Activated naive CD4-positive, alpha-beta T cell treated with Interleukin-2 at 50 U/mL for 16 hours (primary cell): ENCODE measurements around the gene EML6.

Experiments used
- DNase-seq: peaks from one replicate; pipeline ENCODE4 v3.0.0-alpha.2; 2020

The EML6 gene

DNA sequence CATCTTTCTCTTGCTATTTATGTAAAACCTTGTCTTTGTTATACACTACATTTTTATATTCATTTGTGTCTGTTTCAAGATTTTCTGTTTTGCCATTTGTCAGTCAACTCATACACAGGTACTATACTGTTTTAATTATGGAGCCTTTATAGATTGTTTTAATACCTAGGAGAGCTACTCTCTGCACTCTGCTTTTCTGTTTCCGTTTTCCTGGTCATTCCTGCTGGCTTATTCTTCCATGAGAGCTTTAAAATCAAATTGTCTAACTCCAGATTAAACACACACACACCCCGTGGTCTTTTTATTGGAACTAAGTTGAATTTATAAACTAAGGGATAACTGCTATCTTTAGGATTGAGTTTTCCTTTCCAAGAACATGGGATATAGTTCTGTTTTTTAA is 165.6 kb downstream of the EML6 start:
- no peak for DNase-seq

DNA sequence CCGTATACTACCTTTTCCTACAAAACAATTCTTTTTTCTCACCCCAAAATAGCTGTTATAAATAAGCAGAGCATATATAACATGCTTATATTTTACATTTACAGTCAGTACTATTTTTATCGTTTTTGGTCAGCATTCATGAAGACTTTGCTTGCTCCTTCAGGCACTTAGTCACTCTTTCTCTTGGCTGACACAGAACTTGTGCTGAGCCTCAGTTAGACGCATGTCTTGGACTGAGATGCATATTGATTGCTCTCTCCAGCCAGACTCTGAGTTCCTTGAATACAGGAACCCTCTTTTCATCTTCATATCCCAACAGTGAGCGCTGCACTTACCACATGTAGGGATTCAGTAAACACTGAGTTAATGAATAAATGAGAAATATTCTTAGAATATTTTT is 168.4 kb downstream of the EML6 start:
- DNase-seq = no peak

DNA sequence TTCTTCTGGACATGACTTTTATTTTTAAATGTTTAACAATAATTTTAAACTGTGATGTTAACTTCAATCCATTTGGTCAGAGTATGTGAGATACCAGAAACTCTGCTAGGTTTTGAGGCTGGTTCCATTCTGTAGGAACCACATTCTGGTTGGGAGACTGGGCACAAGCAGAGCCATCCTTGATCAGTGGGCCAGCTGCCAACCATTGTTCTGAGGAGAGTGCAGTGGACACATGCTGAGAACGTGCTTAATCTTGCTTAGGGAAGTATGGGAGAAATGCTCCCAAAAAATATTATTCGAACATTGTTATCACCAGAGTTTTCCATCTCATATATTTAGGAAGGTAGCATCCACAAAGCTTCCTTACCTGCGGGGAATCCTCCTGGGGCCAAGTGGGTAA is 171.0 kb downstream of the EML6 start:
- no peak for DNase-seq

DNA sequence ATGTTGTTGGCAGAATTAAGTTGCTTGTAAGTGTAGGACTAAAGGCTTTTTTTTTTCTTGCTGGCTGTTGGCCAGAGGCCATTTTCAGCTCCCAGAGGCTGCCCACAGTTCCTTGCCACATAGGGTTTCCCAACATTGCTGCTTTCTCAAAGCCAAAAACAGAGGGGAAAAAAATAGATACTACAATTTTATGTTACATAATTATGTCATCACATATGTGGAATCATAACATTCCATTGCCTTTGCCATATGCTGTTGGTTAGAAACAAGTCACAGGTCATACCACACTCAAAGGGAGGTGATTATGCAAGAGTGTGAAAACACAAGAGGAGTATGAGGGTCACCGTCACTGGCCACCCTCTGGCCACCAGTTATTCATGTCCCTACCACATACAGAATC is 172.3 kb downstream of the EML6 start:
- DNase-seq = no peak

DNA sequence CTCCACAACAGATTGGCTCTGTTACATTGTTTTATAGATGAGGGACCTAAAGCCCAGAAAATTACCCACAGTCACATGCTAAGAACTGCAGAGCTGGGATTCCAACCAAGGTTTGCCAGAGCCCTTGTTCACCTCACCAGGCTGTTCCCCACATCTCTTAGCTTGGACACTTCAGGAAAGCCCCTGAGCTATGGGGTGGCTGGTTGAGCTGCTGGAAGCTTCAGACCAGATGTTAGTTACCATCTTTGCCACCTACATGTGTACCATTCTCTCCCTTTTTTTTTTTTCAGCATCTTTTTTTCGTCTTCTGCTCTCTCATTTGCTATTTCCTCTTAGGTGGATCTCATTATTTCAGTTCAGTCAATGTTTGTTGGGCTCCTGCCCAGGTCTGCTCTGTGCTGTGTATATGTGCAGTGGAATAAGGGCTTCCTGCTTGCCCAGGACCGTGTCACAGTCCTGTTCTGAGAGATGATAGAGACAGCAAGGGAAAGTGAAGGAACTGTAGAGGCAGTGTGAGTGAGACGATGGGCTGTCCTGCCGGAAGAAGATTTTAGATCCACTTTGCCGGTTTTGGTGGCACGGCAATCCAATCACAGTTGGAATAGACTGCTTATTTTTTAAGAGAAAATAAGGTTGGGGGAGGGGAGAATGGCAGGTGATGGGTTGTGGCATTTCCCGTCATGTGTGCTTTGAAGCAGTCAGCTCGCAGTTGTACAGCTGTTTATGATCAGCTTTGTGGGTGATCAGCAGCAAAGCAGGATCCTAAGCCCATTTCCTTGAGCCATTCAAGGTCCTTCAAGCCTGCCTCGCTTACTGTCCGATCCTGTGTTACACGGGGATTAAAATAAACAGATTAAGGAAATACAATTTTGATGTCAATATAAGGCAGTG is 174.2 kb downstream of the EML6 start:
- DNase-seq = peak; percentile 6

DNA sequence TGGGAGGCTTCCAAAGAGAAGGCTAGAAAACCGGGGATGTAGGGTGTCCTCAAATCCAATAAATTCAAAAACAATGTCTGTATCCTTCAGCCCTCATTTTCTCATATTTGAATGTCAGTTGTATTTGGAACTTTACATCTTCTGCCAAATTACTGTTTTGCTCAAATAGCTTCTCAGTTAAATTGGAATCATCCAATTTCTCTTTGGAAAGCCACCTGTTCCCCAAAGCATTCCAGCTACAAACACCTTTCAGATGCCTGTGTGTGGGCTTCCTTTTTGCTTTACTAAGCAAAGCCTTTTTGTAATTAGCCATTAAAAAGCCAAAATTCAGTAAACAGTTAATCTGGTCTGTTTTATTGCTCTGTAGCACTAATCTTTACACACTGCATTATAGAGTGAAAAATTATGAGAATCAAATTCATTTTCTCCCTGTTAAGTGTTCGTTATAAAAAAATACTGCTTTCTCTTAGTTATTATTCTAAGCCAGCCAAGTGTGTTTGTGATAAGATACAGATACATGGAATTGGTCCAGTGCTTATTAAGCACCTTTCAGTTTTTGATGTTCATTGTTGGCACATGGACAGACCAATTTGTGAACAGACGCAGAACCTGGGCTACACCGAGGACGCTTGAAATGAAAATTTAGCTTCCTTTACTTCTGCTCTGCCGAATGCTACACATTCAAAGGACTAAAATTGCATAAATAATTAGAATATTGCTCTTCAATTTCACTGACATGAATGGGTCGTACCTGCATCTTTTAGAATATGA is 175.2 kb downstream of the EML6 start:
- no peak for DNase-seq

DNA sequence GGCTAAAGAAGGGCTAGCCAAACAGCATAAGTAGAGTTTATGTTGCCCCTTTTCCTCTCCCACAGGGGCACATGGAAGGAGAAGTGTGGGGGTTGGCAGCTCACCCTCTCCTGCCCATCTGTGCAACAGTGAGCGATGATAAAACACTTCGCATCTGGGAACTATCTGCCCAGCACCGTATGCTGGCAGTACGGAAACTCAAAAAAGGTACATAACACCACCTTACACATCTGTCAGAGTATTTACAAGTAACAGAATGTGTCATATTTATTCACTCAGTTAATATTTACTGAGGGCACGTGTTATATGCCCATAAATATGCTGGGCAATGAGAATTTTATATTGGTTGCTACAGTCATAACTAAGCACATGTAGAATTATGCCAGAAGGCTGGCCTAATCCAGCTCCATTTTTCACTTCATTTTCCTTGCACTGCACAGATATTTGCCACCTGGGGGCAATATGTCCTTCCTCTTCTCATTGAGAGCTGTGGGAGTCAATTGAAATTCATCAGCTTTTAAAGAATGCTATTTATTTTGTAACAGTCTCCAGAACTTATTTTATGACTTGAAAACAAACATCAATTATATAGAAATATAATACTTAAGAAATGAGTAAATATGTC is 176.2 kb downstream of the EML6 start:
- DNase-seq = no peak

DNA sequence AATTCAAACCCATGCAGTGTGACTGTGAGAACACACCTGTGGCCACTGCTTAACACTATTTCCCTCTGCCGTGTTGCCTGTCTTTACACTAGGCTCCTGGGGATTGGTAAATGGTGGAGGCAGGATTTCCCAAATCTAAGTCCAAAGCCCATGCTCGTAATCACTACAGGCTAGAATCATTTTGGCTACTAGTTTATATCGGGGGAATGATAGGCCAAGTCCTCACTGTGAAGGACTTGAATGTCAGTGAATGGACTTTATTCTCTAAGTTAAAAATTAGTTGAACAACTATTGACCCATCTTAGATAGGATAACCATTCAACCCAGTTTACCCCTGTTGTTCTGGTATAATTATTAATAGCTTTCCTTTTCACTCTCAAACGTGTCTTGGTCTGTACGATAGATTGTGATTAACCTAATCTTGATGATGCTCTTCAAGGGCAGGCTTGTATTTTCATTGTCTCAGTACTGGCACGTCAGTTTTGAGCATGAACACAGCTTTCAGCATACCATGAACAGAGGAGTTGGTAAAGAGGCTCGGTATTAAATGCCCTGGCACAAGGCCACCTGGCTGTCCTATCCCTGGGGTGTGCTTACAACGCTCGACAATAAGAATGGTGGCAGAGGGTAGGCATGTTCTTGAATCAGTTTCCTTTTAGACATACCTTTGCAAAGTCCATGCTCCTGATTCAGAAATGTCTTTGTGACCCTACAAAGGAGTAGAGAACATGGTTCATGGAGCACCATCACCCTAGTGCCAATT is 177.9 kb downstream of the EML6 start:
- DNase-seq = no peak

DNA sequence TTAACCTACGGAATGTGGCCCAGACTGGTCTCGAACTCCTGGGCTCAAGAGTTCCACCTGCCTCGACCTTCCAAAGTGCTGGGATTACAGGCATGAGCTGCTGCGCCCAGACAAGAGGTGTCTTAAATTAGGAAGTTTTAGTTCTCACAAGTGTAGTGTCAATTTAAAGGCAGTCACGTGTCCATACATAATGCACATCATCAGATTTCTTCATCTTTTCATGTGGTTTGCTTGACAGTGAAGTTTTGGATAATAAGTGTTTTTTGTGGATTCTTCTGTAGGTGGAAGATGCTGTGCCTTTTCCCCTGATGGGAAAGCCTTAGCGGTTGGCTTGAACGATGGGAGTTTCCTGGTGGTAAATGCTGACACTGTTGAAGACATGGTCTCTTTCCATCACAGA is 179.3 kb downstream of the EML6 start:
- DNase-seq = no peak

DNA sequence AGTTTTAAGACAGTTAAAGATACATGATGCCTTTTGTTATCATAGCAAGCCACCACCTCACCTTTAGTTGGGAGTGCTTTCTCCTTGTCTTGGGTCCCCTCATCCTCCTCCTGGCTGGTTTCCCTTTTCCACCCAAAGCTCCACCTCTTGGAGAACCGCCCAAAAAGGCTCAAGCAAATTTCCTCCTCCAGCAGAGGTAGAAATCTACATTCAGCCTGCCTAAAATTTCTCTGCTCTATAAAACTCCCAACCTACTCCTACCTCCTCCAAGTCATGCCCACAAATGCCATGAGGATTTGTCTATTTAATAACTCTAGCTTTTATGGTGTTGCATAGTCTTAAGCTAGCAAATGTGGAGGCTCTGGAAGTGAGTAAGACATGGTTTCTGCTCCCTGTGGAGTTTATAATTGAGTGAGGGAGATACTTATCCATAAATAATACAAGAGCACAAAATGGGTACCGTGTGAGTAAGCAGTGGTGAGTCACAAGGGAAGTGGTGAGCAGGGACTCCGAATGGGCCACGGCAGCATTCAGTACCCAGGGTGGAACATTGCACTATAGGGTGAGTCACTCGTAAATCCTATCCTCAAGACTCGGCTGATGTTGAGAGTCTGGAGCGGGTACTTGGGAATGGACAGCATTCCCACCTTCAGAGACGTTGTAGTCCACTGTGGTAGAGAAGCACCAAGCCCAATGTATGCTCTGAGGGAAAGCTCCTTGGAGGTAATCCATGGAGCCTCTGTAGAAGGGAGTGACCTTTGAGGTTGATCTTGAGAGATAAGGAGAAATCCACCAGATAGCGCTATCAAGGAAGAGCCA is 180.5 kb downstream of the EML6 start:
- DNase-seq = peak; percentile 63

DNA sequence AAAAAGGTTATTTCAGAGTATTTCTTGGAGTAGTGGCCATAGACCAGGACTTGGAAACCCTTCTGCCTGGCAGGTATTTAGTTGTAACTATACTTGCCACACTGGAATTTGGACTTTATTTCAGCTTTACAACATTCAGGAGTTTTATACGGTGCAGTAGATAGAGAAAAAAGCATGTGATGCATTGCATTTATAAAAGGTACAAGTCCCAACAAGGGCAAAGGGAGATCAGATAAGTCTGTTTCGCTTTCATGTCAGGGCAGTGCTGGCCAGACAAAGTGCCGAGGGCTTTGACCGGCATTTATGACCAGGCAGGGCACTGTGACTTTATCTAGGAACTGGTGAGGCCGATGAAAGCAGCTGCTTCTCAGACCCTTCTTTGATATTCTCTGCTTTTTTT is 181.4 kb downstream of the EML6 start:
- DNase-seq = no peak

DNA sequence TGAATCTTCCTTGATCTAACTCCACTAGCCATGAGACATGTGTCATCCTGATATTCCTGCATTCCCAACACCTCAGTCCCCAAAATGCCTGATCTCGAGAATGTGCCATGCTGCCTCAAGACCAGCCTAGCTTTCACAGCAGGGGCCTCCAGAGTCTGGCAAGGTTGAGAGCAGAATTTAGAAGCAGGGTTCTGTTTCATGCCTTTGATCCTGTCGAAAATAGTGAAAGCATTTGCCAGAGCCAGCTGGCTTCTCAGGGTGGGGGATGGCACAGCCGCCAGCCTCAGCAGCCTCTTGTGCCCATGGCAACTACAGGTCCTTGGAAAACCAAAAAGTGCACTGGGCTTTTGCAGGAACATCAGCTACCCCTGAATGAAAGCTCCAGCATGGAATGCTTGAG is 183.3 kb downstream of the EML6 start:
- no peak for DNase-seq

DNA sequence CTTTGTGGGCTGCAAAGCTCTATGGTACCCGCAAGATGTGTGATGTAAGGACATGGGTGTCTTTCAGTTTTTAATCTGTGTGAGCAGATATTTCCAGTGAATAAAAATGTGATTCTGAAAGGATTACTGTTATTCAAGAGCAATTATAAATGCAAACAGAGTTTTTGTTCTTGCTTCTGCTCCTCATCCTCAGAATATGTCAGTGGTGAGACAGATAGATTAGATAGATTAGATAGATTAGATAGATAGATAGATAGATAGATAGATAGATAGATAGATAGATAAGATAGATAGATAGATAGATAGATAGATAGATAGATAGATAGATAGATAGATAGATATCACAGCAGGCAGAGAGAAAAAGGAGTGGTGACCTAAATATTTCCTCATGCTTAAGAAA is 184.2 kb downstream of the EML6 start:
- no peak for DNase-seq

DNA sequence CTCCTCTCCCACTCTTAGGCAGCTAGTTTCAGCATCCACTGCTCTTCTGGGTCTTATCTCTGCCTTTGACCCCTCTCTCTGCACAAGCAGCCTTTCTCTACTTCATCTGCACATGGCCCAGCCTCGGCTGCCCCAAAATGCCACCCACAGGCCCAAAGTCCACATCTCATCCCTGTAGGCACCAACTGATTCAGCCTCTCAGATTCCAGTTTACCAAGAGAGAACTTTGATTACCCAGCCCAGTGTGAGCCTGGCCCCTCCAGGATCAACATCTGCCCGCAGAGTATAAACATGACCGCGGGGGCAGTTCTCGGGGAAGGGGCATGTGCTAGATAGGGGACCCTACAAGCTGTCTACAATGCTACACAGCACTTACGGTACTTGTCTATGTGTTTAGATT is 185.1 kb downstream of the EML6 start:
- no peak for DNase-seq

DNA sequence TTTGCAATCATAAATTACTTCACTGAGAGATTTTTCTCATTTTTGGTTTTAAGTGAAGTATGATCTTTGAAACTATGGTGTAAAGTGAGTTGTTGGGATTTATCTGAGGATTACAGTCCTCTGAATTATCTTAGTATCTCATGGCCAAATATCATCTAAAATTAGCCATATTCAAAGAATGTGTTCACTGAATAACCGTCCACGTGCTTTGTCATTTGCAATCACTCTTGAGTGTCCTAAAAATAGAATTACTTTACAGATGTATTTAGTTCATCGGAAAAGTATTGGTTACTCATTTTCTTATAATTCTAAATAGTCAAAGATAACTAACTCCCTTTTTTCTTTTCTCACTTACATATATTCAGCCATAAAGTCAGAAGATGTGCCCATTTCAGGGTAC is 185.5 kb downstream of the EML6 start:
- DNase-seq = no peak

DNA sequence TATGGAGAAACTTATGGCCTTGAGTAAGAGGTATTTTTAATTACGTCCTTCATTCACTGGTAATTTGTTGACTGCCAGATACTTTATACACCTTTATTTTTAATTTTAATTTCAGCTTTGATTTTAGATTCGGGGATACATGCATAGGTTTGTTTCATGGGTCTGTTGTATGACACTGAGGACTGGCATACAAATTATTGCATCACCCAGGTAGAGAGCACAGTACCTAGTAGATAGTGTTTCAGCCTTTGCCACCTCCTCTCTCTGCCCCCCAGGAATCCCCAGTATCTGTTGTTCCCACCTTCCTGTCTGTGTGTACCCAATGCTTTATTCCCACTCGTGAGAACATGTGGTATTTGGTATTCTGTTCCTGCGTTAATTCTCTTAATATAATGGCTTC is 188.8 kb downstream of the EML6 start:
- DNase-seq = no peak

DNA sequence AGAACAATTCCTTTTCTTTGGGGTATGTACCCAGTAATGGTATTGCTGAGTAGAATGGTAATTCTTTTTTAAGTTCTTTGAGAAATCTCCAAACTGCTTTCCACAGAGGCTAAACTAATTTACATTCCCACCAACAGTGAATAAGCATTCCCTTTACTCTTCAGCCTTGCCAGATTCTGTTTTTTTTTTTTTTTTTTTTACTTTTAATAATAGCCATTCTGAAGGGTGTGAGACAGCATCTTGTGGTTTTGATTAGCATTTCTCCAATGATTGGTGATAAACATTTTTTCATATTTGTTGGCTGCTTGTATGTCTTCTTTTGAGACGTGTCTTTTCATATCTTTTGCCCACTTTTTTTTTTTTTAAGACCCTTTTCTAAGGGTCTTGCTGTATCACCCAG is 189.4 kb downstream of the EML6 start:
- DNase-seq = no peak

DNA sequence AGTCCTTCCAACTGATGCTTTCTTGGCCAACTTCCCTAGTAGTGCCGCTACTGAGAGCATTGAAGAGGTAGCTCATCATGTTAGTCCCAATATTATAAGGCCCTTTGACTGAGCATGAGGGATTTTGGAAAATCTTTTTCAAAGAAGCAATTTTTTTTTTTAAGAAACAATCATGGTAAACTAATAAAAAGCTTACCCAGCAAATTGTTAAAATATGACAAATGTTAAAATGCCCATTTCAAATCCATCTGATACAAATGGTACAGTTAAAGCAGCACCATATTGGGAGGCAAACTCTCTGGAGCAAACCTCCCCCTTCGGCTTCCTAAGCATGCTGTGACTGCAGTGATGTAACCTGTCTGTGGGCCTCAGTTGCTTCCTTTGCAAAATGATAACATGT is 191.2 kb downstream of the EML6 start:
- DNase-seq = no peak

DNA sequence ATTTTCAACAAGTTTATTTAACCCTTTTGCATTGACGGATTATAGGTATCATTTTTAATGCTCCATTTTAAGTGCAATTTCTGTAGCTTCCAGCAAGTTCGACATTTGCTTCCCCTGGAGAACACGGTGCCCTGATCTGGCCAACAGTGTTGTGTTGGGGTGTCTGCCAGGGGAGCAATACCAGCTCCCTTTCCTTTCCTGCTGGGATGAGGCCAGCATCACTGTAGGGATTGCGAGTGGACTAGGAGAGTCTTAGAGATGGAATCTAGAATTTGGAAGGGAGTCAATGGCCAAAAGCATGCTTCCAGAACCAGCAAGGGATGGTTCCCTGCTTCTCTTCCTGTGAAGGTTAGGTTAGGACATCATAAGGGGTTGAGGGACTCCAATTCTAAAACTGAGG is 191.6 kb downstream of the EML6 start:
- no peak for DNase-seq

DNA sequence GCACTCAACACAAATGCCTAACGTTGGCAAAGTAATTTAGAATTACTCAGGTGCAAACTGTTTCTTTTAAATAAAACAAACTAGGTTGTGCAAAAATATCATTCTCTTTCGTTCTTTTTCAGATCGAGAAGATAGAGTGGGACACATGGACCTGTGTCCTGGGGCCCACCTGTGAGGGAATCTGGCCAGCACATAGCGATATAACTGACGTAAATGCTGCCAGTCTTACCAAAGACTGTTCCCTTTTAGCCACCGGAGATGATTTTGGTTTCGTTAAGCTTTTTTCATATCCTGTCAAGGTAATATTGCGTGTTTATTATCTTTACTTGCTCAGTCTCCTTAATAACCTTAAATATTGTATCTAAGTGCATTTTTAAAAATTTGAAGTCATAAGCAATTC is 193.2 kb downstream of the EML6 start:
- no peak for DNase-seq

DNA sequence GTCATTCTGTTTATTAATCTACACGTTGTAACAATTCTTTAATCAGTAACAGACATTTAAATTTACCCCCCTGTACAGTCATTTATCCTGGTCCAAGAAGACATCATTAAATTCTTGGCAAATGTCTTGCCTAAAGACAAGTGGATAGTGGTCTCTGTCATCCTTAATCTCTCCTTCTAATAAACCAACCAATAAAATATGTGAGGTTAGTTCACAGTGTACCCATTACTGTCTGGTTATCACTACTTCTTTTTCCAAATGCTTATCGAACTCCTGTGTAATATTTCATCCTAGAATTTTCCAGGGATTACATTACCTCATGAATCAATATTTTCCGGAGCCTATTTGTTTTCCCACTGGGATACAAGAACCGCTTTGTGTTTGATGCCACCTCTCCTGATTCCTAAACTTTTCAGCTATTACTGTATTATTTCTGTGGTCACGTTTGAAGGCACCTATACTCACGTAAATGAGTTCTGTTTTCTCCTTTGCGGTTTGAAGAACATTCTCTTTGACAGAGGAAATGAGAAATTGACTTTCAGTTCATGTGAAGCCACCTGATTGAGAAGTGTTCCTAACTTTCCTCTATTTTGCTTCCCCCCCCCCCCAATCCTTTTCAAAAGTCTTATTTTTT is 195.3 kb downstream of the EML6 start:
- no peak for DNase-seq

DNA sequence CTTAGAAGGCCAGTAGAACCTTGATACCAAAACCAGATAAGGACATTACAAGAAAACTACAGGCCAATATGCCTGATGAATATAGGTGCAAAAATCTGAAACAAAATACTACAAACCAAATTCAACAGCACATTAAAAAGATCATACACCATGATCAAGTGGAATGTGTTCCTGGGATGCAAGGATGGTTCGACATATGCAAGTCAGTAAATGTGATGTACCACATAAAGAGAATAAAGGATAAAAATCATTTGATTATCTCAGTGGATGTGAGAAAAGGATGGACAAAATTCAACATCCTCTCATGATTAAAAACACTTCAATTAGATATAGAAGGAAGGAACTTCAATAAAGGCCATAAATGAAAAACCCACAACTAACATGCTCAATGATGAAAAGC is 197.2 kb downstream of the EML6 start:
- DNase-seq = no peak
